ENCODE measurements around the gene ASCC1. TPM values are rescaled to one million over a fixed set of nuclear protein-coding genes. Genes with fewer than 3 reads are reported as not detected.
"Not testable (repeated sequence)": the region's sequence is repeated elsewhere in the genome, so short reads cannot be mapped to it uniquely, and the experiment has no call there.

The ASCC1 gene
- total RNA-seq, 1 experiment from 2014 or later: 22.4 TPM

DNA sequence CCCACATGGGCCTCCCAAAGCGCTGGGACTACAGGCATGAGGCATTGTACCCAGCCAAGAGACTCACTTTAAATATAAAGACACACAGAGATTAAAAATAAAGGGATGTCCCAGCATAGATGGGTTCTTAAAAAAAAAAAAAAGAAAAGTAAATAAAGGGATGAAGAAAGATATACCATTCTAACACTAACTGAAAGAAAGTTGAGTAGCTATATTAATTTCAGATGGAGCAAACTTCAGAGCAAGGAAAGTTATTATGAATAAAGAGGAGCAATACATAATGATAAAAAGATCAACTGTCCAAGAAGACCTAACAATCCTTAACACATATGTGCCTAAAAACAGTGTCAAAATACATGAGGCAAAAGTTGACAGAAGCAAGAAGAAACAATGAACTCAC lies 94.7 kb downstream of the ASCC1 start:
- DNase-seq (ENCODE audit: low read depth, low spot score): no peak
- in situ Hi-C loops (cut with HindIII; ENCODE audit: low pct_unique_long_range_greater_than_20kb, low sequenced_read_pairs): loop anchor here (25.0 kb wide), 1 partner anchor 216 kb away; no protein-coding TSS in a partner anchor

DNA sequence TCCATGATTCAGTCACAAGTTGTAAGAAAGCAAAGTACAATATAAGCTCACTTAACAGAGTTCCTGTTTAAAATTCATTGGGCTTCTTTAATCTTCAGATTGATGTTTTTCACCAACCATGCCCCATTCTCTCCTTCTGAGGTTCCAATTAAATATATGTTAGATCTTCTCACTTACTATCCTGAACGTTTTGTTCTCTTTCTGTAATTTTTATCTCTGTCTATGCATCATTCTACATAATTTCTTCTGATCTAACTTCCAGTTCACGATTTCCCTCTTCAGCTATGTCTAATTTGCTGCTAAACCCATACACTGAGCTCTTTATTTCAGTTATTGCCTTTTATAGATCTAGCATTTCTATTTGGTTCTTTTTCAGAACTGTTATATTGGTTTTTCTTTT lies 99.7 kb downstream of the ASCC1 start:
- in situ Hi-C loops (cut with HindIII; ENCODE audit: low pct_unique_long_range_greater_than_20kb, low sequenced_read_pairs): loop anchor here (25.0 kb wide), 1 partner anchor 221 kb away; no protein-coding TSS in a partner anchor
- no peak for DNase-seq (ENCODE audit: low read depth, low spot score)

DNA sequence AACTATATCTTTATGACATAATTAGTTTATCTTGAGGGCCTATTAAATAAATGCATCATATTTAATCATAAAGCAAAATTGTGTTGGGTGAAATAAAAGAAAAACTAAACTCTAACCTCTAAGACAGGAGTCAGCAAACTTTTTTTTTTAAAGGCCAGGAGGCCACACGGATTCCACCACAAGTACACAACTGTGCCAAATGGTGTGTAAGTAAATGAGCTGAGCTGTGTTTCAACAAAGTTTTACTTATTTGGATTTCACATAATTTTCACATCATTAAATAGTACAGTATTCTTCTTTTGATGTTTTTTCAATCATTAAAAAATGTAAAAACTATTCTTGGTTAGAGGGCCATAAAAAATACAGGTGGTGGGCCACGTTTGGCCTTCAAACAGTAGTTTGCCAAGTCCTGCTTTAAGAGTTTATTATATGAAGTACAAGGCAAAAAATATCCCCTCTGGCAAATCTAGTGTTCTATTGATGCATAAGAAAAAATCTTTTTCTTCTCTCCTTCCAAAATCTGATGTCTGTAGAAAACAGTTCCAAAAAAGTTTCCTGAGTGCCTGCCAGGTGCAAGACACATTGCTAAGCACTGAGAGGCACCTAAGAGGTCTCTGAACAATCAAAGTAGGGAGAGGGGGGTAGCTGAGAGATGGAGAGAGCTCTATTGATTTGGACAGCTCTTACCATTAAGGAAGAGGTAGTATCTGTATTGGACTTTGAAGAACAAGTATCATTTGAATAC lies 101.2 kb downstream of the ASCC1 start:
- DNase-seq (ENCODE audit: low read depth, low spot score): no peak
- in situ Hi-C loops (cut with HindIII; ENCODE audit: low pct_unique_long_range_greater_than_20kb, low sequenced_read_pairs): loop anchor here (25.0 kb wide), 1 partner anchor 222 kb away; no protein-coding TSS in a partner anchor

- in situ Hi-C loops (cut with HindIII; ENCODE audit: low pct_unique_long_range_greater_than_20kb, low sequenced_read_pairs): loop anchor here (25.0 kb wide), 1 partner anchor 226 kb away; no protein-coding TSS in a partner anchor
- no peak for DNase-seq (ENCODE audit: low read depth, low spot score)
Measured at GRCh38 chr10:72110673-72111401, 105.2 kb downstream of the ASCC1 start.

DNA sequence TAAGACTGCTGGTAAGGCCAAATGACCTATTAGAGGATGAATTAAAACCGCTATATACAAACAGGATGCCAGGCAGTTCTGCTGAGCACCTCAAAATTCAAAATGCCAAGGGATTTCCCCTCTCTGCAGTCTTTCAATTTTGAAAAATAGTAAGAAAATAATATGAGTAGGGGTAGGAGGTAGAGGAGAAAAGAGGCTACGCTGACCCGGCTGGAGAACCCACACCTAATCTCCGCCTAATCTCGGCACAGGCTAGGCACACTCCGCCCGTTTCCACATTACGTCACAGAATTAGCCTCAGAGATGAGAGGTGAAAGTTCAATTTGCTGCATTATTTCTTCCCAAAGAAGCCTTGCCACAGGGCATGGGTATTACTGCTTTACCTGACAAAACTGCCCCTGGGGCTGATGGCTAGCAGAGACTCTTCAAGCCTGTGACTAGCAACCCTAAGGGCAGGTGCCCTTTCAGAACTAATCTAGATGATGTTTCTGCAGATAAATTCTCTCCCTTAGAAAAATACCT lies 106.4 kb downstream of the ASCC1 start:
- no peak for DNase-seq (ENCODE audit: low read depth, low spot score)
- in situ Hi-C loops (cut with HindIII; ENCODE audit: low pct_unique_long_range_greater_than_20kb, low sequenced_read_pairs): loop anchor here (25.0 kb wide), 1 partner anchor 228 kb away; no protein-coding TSS in a partner anchor

DNA sequence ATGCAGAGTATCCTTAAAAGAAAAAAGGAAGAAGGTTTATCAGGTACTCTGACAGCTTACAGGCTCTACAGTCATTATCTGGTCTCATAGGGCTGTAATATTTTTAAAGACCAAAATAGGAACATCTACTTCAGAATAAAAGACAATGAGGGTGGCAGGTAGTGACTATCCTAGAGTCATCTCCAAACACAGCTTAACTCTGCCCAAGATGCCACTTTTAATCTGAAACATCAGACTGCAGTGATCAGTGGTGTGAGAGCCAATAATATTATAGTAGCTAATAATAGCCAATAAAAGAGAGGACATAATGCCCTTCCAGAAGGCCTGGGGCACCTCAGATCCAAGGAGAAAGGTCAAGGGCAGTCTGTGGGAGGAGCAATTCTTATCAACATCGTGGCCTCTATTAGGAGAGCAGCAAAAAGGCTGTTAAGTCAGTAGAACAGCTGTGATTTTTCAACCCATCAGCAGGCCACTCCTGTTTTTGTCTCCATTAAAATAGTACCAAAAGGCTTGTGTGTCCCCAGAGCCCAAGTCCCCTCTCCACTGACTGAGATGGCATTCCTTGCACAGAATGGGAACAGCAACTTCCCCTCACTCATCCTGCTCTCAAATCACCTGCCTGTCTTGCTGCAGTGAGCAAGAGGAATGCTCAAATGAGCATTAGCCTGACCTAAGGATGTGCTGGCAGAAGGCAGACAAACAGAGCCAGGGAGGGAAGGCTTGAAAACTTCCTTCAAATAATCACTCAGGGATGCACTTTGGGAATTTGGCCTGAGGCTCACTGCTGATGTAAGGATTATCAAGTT lies 107.0 kb downstream of the ASCC1 start:
- in situ Hi-C loops (cut with HindIII; ENCODE audit: low pct_unique_long_range_greater_than_20kb, low sequenced_read_pairs): loop anchor here (25.0 kb wide), 1 partner anchor 228 kb away; no protein-coding TSS in a partner anchor

DNA sequence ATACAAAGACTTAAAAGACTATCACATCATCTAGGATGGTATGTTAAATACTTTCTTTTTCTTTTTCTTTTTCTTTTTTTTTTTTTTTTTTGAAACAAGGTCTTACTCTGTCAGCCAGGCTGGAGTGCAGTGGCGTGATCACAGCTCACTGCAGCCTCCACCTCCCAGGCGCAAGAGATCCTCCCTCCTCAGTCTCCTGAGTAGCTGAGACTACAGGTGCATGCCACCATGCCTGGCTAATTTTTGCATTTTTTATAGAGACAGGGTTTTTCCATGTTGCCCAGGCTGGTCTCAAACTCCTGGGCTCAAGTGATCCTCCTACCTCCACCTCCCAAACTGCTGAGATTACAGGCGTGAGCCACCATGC lies 108.1 kb downstream of the ASCC1 start:
- in situ Hi-C loops (cut with HindIII; ENCODE audit: low pct_unique_long_range_greater_than_20kb, low sequenced_read_pairs): loop anchor here (25.0 kb wide), 1 partner anchor 229 kb away; no protein-coding TSS in a partner anchor
- not testable (repeated sequence) for DNase-seq (ENCODE audit: low read depth, low spot score)

More for the DNA sequence above, 107.0 kb downstream of the ASCC1 start:
- DNase-seq (ENCODE audit: low read depth, low spot score): no peak

DNA sequence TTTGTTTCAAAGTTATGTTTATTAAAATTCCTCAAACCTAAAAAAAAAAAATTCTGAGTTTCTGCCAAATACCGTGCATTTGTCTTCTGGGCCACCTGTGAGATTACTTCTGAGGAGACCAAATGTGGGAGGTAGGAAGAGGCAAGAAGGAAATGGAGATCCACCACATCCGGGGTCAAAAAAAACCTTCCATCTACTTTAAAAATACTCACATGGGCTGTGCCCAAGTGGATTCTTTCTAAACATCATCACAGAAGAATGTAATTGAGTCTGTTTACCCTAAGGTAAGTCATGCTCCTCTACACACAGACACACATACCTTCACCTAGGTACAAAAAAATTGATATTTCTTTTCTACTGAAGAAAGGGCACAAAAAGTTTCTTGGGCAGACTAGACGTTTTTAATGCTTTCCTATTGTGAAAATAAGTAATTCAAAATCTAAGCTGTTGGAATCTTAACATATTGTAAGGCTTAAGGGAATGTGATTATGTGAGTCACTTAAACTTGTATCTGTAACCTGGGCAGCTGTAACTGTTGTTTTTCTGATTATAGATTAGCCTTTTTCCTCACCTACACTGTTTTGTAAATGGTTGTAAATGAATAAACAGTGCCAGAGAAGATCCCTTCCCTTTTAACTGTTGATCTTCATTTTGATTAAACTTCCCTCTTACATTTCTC lies 108.6 kb downstream of the ASCC1 start:
- in situ Hi-C loops (cut with HindIII; ENCODE audit: low pct_unique_long_range_greater_than_20kb, low sequenced_read_pairs): loop anchor here (25.0 kb wide), 1 partner anchor 230 kb away; no protein-coding TSS in a partner anchor
- DNase-seq (ENCODE audit: low read depth, low spot score): no peak

GRCh38 chr10:72106896-72107295 lies 109.2 kb downstream of the ASCC1 start:
- no peak for DNase-seq (ENCODE audit: low read depth, low spot score)

GRCh38 chr10:72106154-72106849 lies 109.8 kb downstream of the ASCC1 start:
- DNase-seq (ENCODE audit: low read depth, low spot score): peak; percentile 78
- in situ Hi-C loops (cut with HindIII; ENCODE audit: low pct_unique_long_range_greater_than_20kb, low sequenced_read_pairs): loop anchor here (25.0 kb wide), 1 partner anchor 231 kb away; no protein-coding TSS in a partner anchor

More at GRCh38 chr10:72106896-72107295, 109.2 kb downstream of the ASCC1 start:
- in situ Hi-C loops (cut with HindIII; ENCODE audit: low pct_unique_long_range_greater_than_20kb, low sequenced_read_pairs): loop anchor here (25.0 kb wide), 1 partner anchor 230 kb away; no protein-coding TSS in a partner anchor

DNA sequence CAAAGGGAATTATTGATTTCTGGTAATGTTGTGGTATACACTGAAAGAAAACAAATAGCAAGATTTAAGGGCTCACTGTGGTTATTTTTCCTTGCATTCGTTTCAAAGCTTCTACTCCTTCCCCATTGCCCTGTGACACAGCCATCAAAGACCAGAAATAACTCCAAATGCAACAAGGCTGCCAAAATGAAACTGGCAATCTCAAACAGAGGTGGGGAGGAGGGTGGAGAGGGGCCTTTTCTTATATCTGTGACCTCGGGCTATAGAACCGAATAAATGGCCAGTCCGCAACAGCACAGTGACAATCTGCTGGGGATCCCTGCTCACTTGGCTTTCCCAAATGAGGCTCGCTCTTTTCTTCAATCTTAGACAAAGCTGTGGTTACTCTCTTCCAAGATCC lies 110.4 kb downstream of the ASCC1 start:
- peak; percentile 32 for DNase-seq (ENCODE audit: low read depth, low spot score)
- in situ Hi-C loops (cut with HindIII; ENCODE audit: low pct_unique_long_range_greater_than_20kb, low sequenced_read_pairs): loop anchor here (25.0 kb wide), 1 partner anchor 232 kb away; no protein-coding TSS in a partner anchor

DNA sequence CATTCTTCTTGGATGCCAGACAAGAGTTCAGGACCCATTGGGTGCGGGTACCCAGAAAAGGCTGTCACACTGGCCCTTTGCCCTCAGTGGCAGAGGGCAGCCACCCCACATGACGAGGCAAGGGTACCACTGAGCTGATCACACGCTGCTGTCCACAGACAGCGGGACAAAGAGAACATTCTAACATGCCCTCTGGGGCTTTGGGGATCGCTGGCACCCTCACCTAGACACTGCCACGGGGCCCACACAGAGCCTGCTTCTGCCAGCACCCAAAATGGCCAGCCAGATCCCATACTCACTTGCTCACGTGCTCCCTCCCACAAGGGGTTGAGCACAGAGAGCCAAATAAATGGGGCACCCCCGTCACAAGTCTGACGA lies 111.0 kb downstream of the ASCC1 start:
- DNase-seq (ENCODE audit: low read depth, low spot score): peak; percentile 17
- in situ Hi-C loops (cut with HindIII; ENCODE audit: low pct_unique_long_range_greater_than_20kb, low sequenced_read_pairs): loop anchor here (25.0 kb wide), 1 partner anchor 232 kb away; no protein-coding TSS in a partner anchor

GRCh38 chr10:72104472-72105097 lies 111.5 kb downstream of the ASCC1 start:
- DNase-seq (ENCODE audit: low read depth, low spot score): no peak
- in situ Hi-C loops (cut with HindIII; ENCODE audit: low pct_unique_long_range_greater_than_20kb, low sequenced_read_pairs): loop anchor here (25.0 kb wide), 1 partner anchor 233 kb away; no protein-coding TSS in a partner anchor

DNA sequence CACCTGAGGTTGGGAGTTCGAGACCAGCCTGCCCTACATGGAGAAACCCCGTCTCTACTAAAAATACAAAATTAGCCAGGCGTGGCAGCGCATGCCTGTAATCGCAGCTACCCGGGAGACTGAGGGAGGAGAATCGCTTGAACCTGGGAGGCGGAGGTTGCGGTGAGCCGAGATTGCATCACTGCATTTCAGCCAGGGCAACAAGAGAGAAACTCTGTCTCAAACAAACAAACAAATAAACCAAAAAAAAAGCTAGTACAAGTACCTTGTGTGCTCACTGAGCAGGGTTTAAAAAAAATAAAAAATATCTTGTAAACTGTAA lies 116.5 kb downstream of the ASCC1 start:
- no peak for DNase-seq (ENCODE audit: low read depth, low spot score)
- in situ Hi-C loops (cut with HindIII; ENCODE audit: low pct_unique_long_range_greater_than_20kb, low sequenced_read_pairs): no loop called here

DNA sequence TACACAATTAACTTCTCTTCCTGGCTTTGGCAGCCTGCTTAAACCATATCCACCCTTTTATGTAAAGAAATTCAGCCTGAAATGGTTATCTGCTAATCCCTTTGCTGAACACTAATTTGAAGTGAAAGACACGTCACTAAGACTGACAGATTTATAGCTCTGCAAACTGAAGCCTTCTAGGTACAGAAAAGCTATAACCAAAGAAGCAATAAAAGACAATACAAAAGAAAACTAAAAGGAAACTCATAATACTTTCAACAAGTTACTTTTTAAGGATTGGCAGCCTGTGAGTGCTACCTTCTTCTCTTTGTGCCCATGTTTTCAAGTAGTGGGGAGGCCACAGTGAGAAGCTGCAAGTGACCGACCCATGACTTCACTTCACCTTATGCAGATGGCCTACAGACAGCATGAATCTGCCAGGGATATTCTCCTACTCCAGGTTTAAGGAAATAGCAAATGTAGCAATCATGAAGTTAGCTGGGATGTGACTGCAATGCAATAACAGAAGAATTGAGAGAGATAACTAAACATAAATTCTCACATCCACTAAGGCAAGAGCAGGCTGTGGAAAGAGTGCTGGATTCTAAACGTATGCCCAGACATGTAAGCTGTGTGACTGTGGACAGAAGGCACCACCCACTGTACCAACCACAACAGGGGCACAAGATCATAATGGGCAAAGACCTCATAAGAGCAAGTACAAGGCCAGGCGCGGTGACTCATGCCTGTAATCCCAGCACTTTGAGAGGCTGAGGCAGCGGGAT lies 117.1 kb downstream of the ASCC1 start:
- in situ Hi-C loops (cut with HindIII; ENCODE audit: low pct_unique_long_range_greater_than_20kb, low sequenced_read_pairs): no loop called here
- no peak for DNase-seq (ENCODE audit: low read depth, low spot score)
